Smooth muscle cell (in vitro differentiated cells): Measurements from ENCODE around the gene TMEFF2. TPM values are rescaled to one million over a fixed set of nuclear protein-coding genes. Genes with fewer than 3 reads are reported as not detected.

Experiments used
- DNase-seq: peaks from one replicate; lab custom pipeline; 2025; ENCODE audit not compliant: unreplicated experiment; lab: John Stamatoyannopoulos, UW
- H2AFZ ChIP-seq: fragments of 200-600 bp; sonication (generic); 2 replicates; pipeline ENCODE4 v1.6.0; 2016; ENCODE audit warnings: antibody characterized with exemption, low read depth, mild to moderate bottlenecking
- H3F3A ChIP-seq: fragments of 200-600 bp; sonication (generic); 2 replicates; pipeline ENCODE4 v1.6.0; 2017; ENCODE audit warnings: antibody characterized with exemption, low read depth
- H3K27ac ChIP-seq: fragments of 200-600 bp; sonication (generic); 2 replicates; pipeline ENCODE4 v1.5.1; 2016; ENCODE audit warnings: low read depth, mild to moderate bottlenecking
- H3K27me3 ChIP-seq: fragments of 200-600 bp; sonication (generic); 2 replicates; pipeline ENCODE4 v1.6.1; 2016; ENCODE audit warnings: low read depth, mild to moderate bottlenecking
- H3K36me3 ChIP-seq: fragments of 200-600 bp; sonication (generic); 2 replicates; pipeline ENCODE4 v1.5.1; 2016; ENCODE audit warnings: low read depth
- H3K4me1 ChIP-seq: fragments of 200-600 bp; sonication (generic); 2 replicates; pipeline ENCODE4 v1.5.1; 2016; ENCODE audit warnings: low read depth
- H3K4me2 ChIP-seq: fragments of 200-600 bp; sonication (generic); 2 replicates; pipeline ENCODE4 v1.6.0; 2016; ENCODE audit warnings: mild to moderate bottlenecking
- H3K4me3 ChIP-seq: fragments of 200-600 bp; sonication (generic); 2 replicates; pipeline ENCODE4 v1.5.1; 2016; ENCODE audit warnings: mild to moderate bottlenecking
- H3K79me2 ChIP-seq: fragments of 200-600 bp; sonication (generic); 2 replicates; pipeline ENCODE4 v1.6.0; 2016; ENCODE audit warnings: low read depth, mild to moderate bottlenecking
- H3K9ac ChIP-seq: fragments of 200-600 bp; sonication (generic); 2 replicates; pipeline ENCODE4 v1.6.0; 2016; ENCODE audit warnings: low read depth
- H3K9me3 ChIP-seq: fragments of 200-600 bp; sonication (generic); replicated peaks from 2 replicates; pipeline ENCODE4 v1.5.1; 2016; ENCODE audit warnings: low read depth
- H4K20me1 ChIP-seq: fragments of 200-600 bp; sonication (generic); 2 replicates; pipeline ENCODE4 v1.6.0; 2016; ENCODE audit warnings: low read depth
- WGBS: methylation state at CpG from one replicate; pipeline ENCODE4 v1.1.7; 2016; ENCODE audit warnings: low lambda C conversion rate; 5-methylcytosine and 5-hydroxymethylcytosine counted together
- polyA plus RNA-seq: library from polyadenylated mRNA; unstranded; fragments of >200 nt; fragmentation: Nextera tagmentation; extraction: Ambion mirVana; gene quantifications from 2 replicates; pipeline ENCODE4 v1.2.1, GENCODE V29; 2016
- total RNA-seq: library from RNA; depleted of rRNA; stranded (reverse); fragments of >200 nt; gene quantifications from 2 replicates; pipeline ENCODE4 v1.2.3, GENCODE V29; 2014
- TF ChIP-seq, protein P1 (sequence below): fragments of 200-600 bp; sonication (generic); IDR thresholded peaks from 2 replicates; pipeline ENCODE4 v1.5.1; 2017; ENCODE audit warnings: borderline replicate concordance, mild to moderate bottlenecking, antibody characterized with exemption; ENCODE audit not compliant: insufficient read depth, poor library complexity, severe bottlenecking

Gene TMEFF2
- total and polyA plus RNA-seq, 2 experiments from 2014 or later: not detected

DNA sequence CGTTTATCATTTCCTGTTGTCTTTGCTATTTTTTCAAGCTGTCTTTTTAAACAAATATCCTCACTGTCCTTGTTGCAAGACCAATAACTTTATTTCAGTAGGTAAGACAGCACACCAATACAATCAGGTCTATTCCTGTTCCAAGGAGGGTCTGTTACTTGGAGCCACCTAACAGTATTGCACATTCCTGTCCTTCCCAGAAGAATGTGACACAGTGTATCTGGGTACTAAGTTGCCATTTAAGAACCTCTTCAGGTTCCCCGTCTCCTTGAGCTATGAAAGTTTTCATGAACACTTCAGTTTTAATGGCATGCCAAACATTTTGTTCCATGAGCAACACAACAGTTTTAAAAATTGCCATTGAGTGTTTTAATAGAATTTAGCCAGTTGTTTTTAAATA is 209.0 kb downstream of the TMEFF2 start:
- Histone ChIP-seq H3K27me3 (no peaks in the 10 kb centered on the region), H3K9ac (no peak overlapping the region), H3K36me3 (no peaks in the 10 kb centered on the region), H3K27ac (no peak overlapping the region), H3K4me2 (no peak overlapping the region), H3K4me1 (no peaks in the 10 kb centered on the region), H2AFZ (no peak overlapping the region), H3K4me3 (no peak overlapping the region), H4K20me1 (no peaks in the 10 kb centered on the region), H3F3A (no peaks in the 10 kb centered on the region), H3K79me2 (no peaks in the 10 kb centered on the region), H3K9me3 (no peaks in the 10 kb centered on the region)
- TF ChIP-seq, protein P1, sequence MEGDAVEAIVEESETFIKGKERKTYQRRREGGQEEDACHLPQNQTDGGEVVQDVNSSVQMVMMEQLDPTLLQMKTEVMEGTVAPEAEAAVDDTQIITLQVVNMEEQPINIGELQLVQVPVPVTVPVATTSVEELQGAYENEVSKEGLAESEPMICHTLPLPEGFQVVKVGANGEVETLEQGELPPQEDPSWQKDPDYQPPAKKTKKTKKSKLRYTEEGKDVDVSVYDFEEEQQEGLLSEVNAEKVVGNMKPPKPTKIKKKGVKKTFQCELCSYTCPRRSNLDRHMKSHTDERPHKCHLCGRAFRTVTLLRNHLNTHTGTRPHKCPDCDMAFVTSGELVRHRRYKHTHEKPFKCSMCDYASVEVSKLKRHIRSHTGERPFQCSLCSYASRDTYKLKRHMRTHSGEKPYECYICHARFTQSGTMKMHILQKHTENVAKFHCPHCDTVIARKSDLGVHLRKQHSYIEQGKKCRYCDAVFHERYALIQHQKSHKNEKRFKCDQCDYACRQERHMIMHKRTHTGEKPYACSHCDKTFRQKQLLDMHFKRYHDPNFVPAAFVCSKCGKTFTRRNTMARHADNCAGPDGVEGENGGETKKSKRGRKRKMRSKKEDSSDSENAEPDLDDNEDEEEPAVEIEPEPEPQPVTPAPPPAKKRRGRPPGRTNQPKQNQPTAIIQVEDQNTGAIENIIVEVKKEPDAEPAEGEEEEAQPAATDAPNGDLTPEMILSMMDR: no peak
- WGBS: 78% methylated on average over 2 of the region's 2 CpGs
- DNase-seq: no peak

DNA sequence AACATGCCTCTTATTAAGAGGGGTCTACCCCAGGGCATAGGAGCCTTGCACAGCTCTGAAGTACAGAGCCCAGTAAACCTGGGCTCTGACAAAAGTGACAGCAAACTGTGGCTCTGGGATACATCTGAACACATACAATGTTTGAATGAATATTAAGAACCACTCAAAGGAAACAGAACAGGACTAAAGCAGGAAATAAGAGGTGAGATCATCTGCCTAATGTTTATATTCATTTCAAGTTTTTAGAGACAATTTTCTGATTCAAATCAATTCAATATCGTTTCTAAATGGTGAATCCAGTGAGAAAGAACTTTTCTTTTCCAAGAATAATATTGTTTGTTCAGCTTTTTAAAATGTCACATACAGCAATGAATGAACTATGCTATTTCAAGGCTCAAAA is 211.1 kb downstream of the TMEFF2 start:
- H3F3A ChIP-seq: no peaks in the 10 kb centered on the region
- no peaks in the 10 kb centered on the region for H3K36me3 ChIP-seq
- H3K4me2 ChIP-seq: no peak overlapping the region
- no peak for DNase-seq
- TF ChIP-seq, protein P1: no peak
- H3K27me3 ChIP-seq: no peaks in the 10 kb centered on the region
- no peaks in the 10 kb centered on the region for H4K20me1 ChIP-seq
- 89% methylated on average over 1 of the region's 1 CpG for WGBS
- no peaks in the 10 kb centered on the region for H3K4me1 ChIP-seq
- H3K9me3 ChIP-seq: no peaks in the 10 kb centered on the region
- no peak overlapping the region for H3K27ac ChIP-seq
- H3K4me3 ChIP-seq: no peak overlapping the region
- H2AFZ ChIP-seq: no peak overlapping the region
- H3K9ac ChIP-seq: no peak overlapping the region
- H3K79me2 ChIP-seq: no peaks in the 10 kb centered on the region

DNA sequence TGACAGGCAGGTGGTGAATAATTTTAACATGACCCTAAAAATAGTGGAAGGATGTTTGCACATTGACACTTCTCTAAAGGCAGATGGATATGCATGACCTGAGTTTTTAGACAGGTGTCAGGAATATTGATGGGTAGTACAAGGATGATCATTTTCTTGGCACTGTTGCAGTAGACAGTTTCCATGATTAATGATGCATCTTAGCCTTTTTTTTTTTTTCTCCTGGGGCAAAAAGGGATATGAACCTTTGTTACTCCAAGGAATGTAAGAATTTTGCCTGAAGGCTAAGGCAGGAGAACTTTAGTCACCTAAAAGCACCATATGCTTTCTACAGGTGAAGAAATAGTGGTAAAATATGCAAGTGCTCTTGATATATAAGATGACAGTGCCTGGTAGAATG is 211.5 kb downstream of the TMEFF2 start:
- Histone ChIP-seq H3K4me3 (no peak overlapping the region), H3K27ac (no peak overlapping the region), H4K20me1 (no peaks in the 10 kb centered on the region), H3K4me1 (no peaks in the 10 kb centered on the region), H3K27me3 (no peaks in the 10 kb centered on the region), H3F3A (no peaks in the 10 kb centered on the region), H3K9ac (no peak overlapping the region), H3K79me2 (no peaks in the 10 kb centered on the region), H3K9me3 (no peaks in the 10 kb centered on the region), H3K4me2 (no peak overlapping the region), H2AFZ (no peak overlapping the region), H3K36me3 (no peaks in the 10 kb centered on the region)
- TF ChIP-seq, protein P1: no peak
- no peak for DNase-seq

DNA sequence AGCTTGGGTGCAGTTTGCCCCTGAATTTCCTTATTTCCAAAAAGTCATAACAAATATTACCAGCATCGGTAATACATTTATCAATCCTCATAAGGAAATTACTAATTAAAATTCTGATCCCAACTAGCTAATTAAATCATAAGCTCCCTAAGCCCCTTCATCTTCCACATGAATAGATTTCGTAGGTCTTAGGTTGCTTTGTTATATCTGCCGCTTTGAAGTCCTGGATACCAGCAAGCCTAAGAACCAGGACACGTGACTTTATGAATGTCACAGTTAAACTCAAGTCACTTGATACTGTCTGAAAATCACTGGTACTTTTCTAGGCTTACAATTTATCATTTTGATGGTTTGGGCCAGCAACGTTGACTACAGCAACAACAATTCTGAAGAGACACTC is 213.0 kb downstream of the TMEFF2 start:
- Histone ChIP-seq H3F3A (no peaks in the 10 kb centered on the region), H3K79me2 (no peaks in the 10 kb centered on the region), H3K9me3 (no peaks in the 10 kb centered on the region), H3K9ac (no peak overlapping the region), H4K20me1 (no peaks in the 10 kb centered on the region), H3K27ac (no peak overlapping the region), H3K4me3 (no peak overlapping the region), H3K36me3 (no peaks in the 10 kb centered on the region), H3K4me1 (no peaks in the 10 kb centered on the region), H2AFZ (no peak overlapping the region), H3K4me2 (no peak overlapping the region), H3K27me3 (no peaks in the 10 kb centered on the region)
- 90% methylated on average over 5 of the region's 5 CpGs for WGBS
- TF ChIP-seq, protein P1: no peak
- no peak for DNase-seq
